HepG2 (cell line): ENCODE measurements around the gene EXTL1. TPM values are rescaled to one million over a fixed set of nuclear protein-coding genes. Genes with fewer than 3 reads are reported as not detected.

ENCODE experiments used
- ATAC-seq: fragments of 200-7000 bp; cut with Tn5 transposase; 3 replicates; pipeline ENCODE4 v1.9.1; 2020; ENCODE audit warnings: mild to moderate bottlenecking, moderate library complexity
- BruUV-seq: library from RNA; stranded (reverse); fragments of 400-500 nt; replicated peaks from 2 replicates; lab custom pipeline; 2021; lab: Mats Ljungman, UMichigan
- CTCF ChIA-PET: fragments of 300-600 bp; formaldehyde crosslinking; extraction: SDS; loops from one replicate; lab custom pipeline; 2021; ENCODE audit warnings: low total read pairs, inconsistent platforms, low intra/inter-chr PET ratio; lab: Yijun Ruan, JAX
- POLR2A ChIA-PET: fragments of 350-600 bp; sonication (Branson Sonifier 250); formaldehyde crosslinking; loops from one replicate; lab custom pipeline; 2020; ENCODE audit warnings: antibody characterized with exemption, inconsistent platforms; lab: Yijun Ruan, JAX
- DNase-seq: peaks from one replicate; pipeline ENCODE4 v3.0.0-alpha.2; 2015; ENCODE audit warnings: low spot score
- FAIRE-seq: peaks from 3 replicates; lab custom pipeline; 2011; peaks lifted over from hg19 to GRCh38; lab: Jason Lieb, UNC
- H2AFZ ChIP-seq: one replicate; pipeline ENCODE4 v1.6.1; 2011; ENCODE audit warnings: low read length, inconsistent platforms
- H3K27ac ChIP-seq: fragments of 300-600 bp; 3 replicates; pipeline ENCODE4 v1.8.0; 2011; ENCODE audit warnings: mixed run types, mild to moderate bottlenecking, mixed read lengths, low read length, inconsistent platforms; ENCODE audit not compliant: insufficient read depth; ENCODE audit errors: extremely low read length
- H3K27me3 ChIP-seq, 2 experiments: fragments of 200-600 bp in 1 of 2; 2 replicates in 1 of 2; 3 replicates in 1 of 2; pipeline versions ENCODE4 v1.6.0 to v1.8.0; 2011; ENCODE audit warnings: low read length in 2 of 2, mild to moderate bottlenecking in 2 of 2, moderate library complexity in 2 of 2, inconsistent platforms in 1 of 2; ENCODE audit not compliant: insufficient read depth in 2 of 2, control insufficient read depth in 1 of 2
- H3K36me3 ChIP-seq, 2 experiments: fragments of 200-600 bp in 1 of 2; replicated peaks in 1 of 2; 2 replicates in 1 of 2; 3 replicates in 1 of 2; pipeline versions ENCODE4 v1.5.1 to v1.8.0; 2011; ENCODE audit warnings: low read length in 2 of 2, inconsistent platforms in 1 of 2; ENCODE audit not compliant: insufficient read depth in 2 of 2, control insufficient read depth in 1 of 2
- H3K4me1 ChIP-seq: 2 replicates; pipeline ENCODE4 v1.5.1; 2012; ENCODE audit warnings: low read length, inconsistent platforms; ENCODE audit not compliant: insufficient read depth
- H3K4me2 ChIP-seq: 2 replicates; pipeline ENCODE4 v1.6.0; 2011; ENCODE audit warnings: low read depth, low read length, inconsistent platforms
- H3K4me3 ChIP-seq, 3 experiments: fragments of 200-600 bp in 1 of 3; sonication (generic), shearing (Covaris generic) in 1 of 3; replicated peaks in 1 of 3; 2 replicates each; pipeline ENCODE4 v1.5.1; 2011 to 2016; ENCODE audit warnings: low read length in 3 of 3, inconsistent platforms in 2 of 3, low read depth in 2 of 3, mild to moderate bottlenecking in 2 of 3, control low read depth in 1 of 3, mixed read lengths in 1 of 3; ENCODE audit not compliant: insufficient read depth in 1 of 3
- H3K79me2 ChIP-seq: one replicate; pipeline ENCODE4 v1.6.1; 2011; ENCODE audit warnings: low read length, inconsistent platforms; ENCODE audit not compliant: insufficient read depth
- H3K9ac ChIP-seq: 2 replicates; pipeline ENCODE4 v1.6.0; 2011; ENCODE audit warnings: mild to moderate bottlenecking, low read depth, low read length, inconsistent platforms; ENCODE audit not compliant: insufficient read depth
- H3K9me3 ChIP-seq: 2 replicates; pipeline ENCODE4 v1.5.1; 2012; ENCODE audit warnings: mild to moderate bottlenecking, low read length
- H4K20me1 ChIP-seq: 2 replicates; pipeline ENCODE4 v1.6.0; 2011; ENCODE audit warnings: inconsistent platforms, mild to moderate bottlenecking, low read length, moderate library complexity; ENCODE audit not compliant: insufficient read depth
- AHR ChIP-seq: IDR thresholded peaks from 2 replicates; pipeline ENCODE4 v1.6.1; 2018; ENCODE audit warnings: missing genetic modification reagents, missing compliant biosample characterization
- GABPA ChIP-seq, 2 experiments: IDR thresholded peaks; 2 replicates each; pipeline ENCODE4 v1.6.1; 2011 to 2016; ENCODE audit warnings: low read depth in 2 of 2, low read length in 1 of 2, missing biosample characterization in 1 of 2, missing genetic modification characterization in 1 of 2
- GPN1 ChIP-seq: sonication (generic); formaldehyde crosslinking; IDR thresholded peaks from 2 replicates; pipeline ENCODE4 v1.5.1; 2020; ENCODE audit warnings: missing genetic modification reagents, borderline replicate concordance
- REST ChIP-seq, 2 experiments: IDR thresholded peaks; 2 replicates each; pipeline ENCODE4 v1.6.1; 2011 to 2012; ENCODE audit warnings: low read length in 2 of 2, borderline replicate concordance in 1 of 2, low read depth in 1 of 2, mild to moderate bottlenecking in 1 of 2, moderate library complexity in 1 of 2
- RORA ChIP-seq: sonication (generic); formaldehyde crosslinking; IDR thresholded peaks from 2 replicates; pipeline ENCODE4 v1.5.0; 2020; ENCODE audit warnings: mild to moderate bottlenecking, missing genetic modification reagents, moderate library complexity
- TAF1 ChIP-seq: sonication (generic); formaldehyde crosslinking; IDR thresholded peaks from 2 replicates; pipeline ENCODE4 v1.4.0; 2020; ENCODE audit warnings: missing genetic modification reagents
- ZBTB42 ChIP-seq: sonication (generic); formaldehyde crosslinking; IDR thresholded peaks from 2 replicates; pipeline ENCODE4 v1.5.0; 2020; ENCODE audit warnings: mild to moderate bottlenecking, missing genetic modification reagents
- ZFP62 ChIP-seq: sonication (generic); formaldehyde crosslinking; IDR thresholded peaks from 2 replicates; pipeline ENCODE4 v1.4.0; 2020; ENCODE audit warnings: missing genetic modification reagents
- ZNF10 ChIP-seq: sonication (generic); formaldehyde crosslinking; IDR thresholded peaks from 2 replicates; pipeline ENCODE4 v1.4.0; 2020; ENCODE audit warnings: mild to moderate bottlenecking, low read depth, missing genetic modification reagents, borderline replicate concordance
- ZNF280B ChIP-seq: sonication (generic); formaldehyde crosslinking; IDR thresholded peaks from 2 replicates; pipeline ENCODE4 v1.5.0; 2020; ENCODE audit warnings: missing genetic modification reagents, mild to moderate bottlenecking, borderline replicate concordance
- ZNF30 ChIP-seq: sonication (generic); formaldehyde crosslinking; IDR thresholded peaks from 2 replicates; pipeline ENCODE4 v1.5.0; 2020; ENCODE audit warnings: mild to moderate bottlenecking, missing genetic modification reagents
- ZNF331 ChIP-seq: sonication (generic); formaldehyde crosslinking; IDR thresholded peaks from 2 replicates; pipeline ENCODE4 v1.4.0; 2020; ENCODE audit warnings: missing genetic modification reagents
- ZNF335 ChIP-seq: sonication (generic); formaldehyde crosslinking; IDR thresholded peaks from 2 replicates; pipeline ENCODE4 v1.4.0; 2020; ENCODE audit warnings: missing genetic modification reagents
- ZNF451 ChIP-seq: sonication (generic); formaldehyde crosslinking; IDR thresholded peaks from 2 replicates; pipeline ENCODE4 v1.5.0; 2020; ENCODE audit warnings: mild to moderate bottlenecking, missing genetic modification reagents
- ZNF567 ChIP-seq: sonication (generic); formaldehyde crosslinking; IDR thresholded peaks from 2 replicates; pipeline ENCODE4 v1.8.1; 2023; ENCODE audit warnings: mild to moderate bottlenecking, missing genetic modification reagents, borderline replicate concordance
- ZNF652 ChIP-seq: IDR thresholded peaks from 2 replicates; pipeline ENCODE4 v1.6.1; 2016; ENCODE audit warnings: low read depth, borderline replicate concordance
- WGBS: methylation state at CpG from one replicate; pipeline ENCODE4 v1.1.6; 2017; ENCODE audit warnings: low lambda C conversion rate; 5-methylcytosine and 5-hydroxymethylcytosine counted together
- in situ Hi-C: cut with HindIII; loops from 2 replicates; pipeline ENCODE4 v1.10.0; 2017; ENCODE audit warnings: low pct_unique_long_range_greater_than_20kb; ENCODE audit not compliant: extremely low pct_ligation_motif_present
- intact Hi-C: fragments of 100-400 bp; cut with micrococcal nuclease; formaldehyde crosslinking; loops from one replicate; pipeline ENCODE4 v1.10.0; 2022; ENCODE audit not compliant: unreplicated experiment
- polyA plus RNA-seq, 8 experiments: library from polyadenylated mRNA; depleted of rRNA in 3 of 8; stranded (reverse) in 7 of 8; unstranded in 1 of 8; fragments of >200 nt; fragmentation: Illumina TruSeq in 4 of 8; extraction: Trizol in 4 of 8; gene quantifications; 2 replicates each; pipeline versions ENCODE4 v1.2.1 to v1.2.3, GENCODE V29; 2011 to 2016; ENCODE audit warnings: low read depth in 4 of 8, missing spikeins in 1 of 8, mixed read lengths in 1 of 8; ENCODE audit not compliant: insufficient read depth in 1 of 8
- total RNA-seq, 5 experiments: library from RNA; depleted of rRNA; stranded (reverse); fragments of >200 nt; fragmentation: Illumina TruSeq; extraction: Trizol; gene quantifications; 2 replicates each; pipeline ENCODE4 v1.2.3, GENCODE V29; 2016; ENCODE audit warnings: low read depth in 1 of 5

The EXTL1 gene
- total and polyA plus RNA-seq, 2 of the 13 experiments (the other 11 are each of a cell fraction or from before 2014, with no cell fraction given) = 0.35 to 1.0 TPM

- in situ Hi-C loops (no loop called here), intact Hi-C loops (no loop called here)
- no peak for DNase-seq
- Histone ChIP-seq H4K20me1 (no peaks in the 10 kb centered on the region), H2AFZ (no peak overlapping the region), H3K27me3 (peaks cover 0 to 24% of the 10 kb centered on the region in 2 experiments; a peak in 4 of 5 replicates), H3K79me2 (no peaks in the 10 kb centered on the region), H3K9me3 (no peaks in the 10 kb centered on the region), H3K4me2 (peak overlapping the region; percentile 68), H3K4me3 (peak overlapping the region in 1 of 3 experiments; percentile 39; a peak in 1 of 6 replicates), H3K9ac (no peak overlapping the region), H3K4me1 (peaks cover 93% of the 10 kb centered on the region), H3K36me3 (no peaks in the 10 kb centered on the region), H3K27ac (no peak overlapping the region)
- ChIA-PET CTCF (no interaction called here), POLR2A (interaction anchor here (0.9 to 1.0 kb wide), 2 partner anchors 13 to 201 kb away, joined by 3 read pairs; no protein-coding TSS in a partner anchor)
- no peak for ATAC-seq
- no TSS peak for BruUV-seq
- TF ChIP-seq ZNF331 (CRISPR knock-in tag) = no peak
- no peak for TF ChIP-seq AHR (CRISPR knock-in tag)
- no peak for TF ChIP-seq GABPA (IDR thresholded peaks at IDR 0.05; ENCODE audit: low read depth, low read length)
- TF ChIP-seq GABPA (CRISPR knock-in tag; IDR thresholded peaks at IDR 0.05; ENCODE audit: low read depth) = no peak
- no peak for TF ChIP-seq GPN1
- no peak for TF ChIP-seq ZNF567 (CRISPR knock-in tag)
- TF ChIP-seq ZNF30 (CRISPR knock-in tag) = no peak
- TF ChIP-seq ZNF335 = no peak
- no peak for TF ChIP-seq RORA (CRISPR knock-in tag)
- TF ChIP-seq ZNF10 = no peak
- no peak for TF ChIP-seq ZNF652 (CRISPR knock-in tag)
- TF ChIP-seq ZNF280B (CRISPR knock-in tag) = no peak
- no peak for TF ChIP-seq ZBTB42
- TF ChIP-seq REST (IDR thresholded peaks at IDR 0.05; ENCODE audit: borderline replicate concordance in 1 of 2, low read depth in 1 of 2, low read length in 2 of 2) = no peak
- TF ChIP-seq TAF1 = no peak
- no peak for TF ChIP-seq ZFP62 (CRISPR knock-in tag)
- no peak for TF ChIP-seq ZNF451 (CRISPR knock-in tag)
- WGBS = 65% methylated on average over 5 of the region's 5 CpGs
- no peak for FAIRE-seq
Measured at GRCh38 chr1:26023826-26024225, 2.3 kb downstream of the EXTL1 start.
